Stomach (tissue), 9 donors: ENCODE results near the gene RTN4RL1. TPM values are rescaled to one million over a fixed set of nuclear protein-coding genes. Genes with fewer than 3 reads are reported as not detected.

ENCODE experiments used
- DNase-seq, 2 donors: peaks; one replicate each; pipeline versions ENCODE4 v3.0.0 to v3.0.0-alpha.2; 2013 to 2019
- H3K27ac ChIP-seq, 5 donors: fragments of 200-600 bp in 4 of 5; sonication (generic) in 4 of 5; one replicate each; pipeline ENCODE4 v1.5.1; 2013 to 2019; ENCODE audit warnings: mild to moderate bottlenecking in 1 of 5, moderate library complexity in 1 of 5
- H3K27me3 ChIP-seq, 3 donors: fragments of 200-600 bp; sonication (generic); one replicate each; pipeline ENCODE4 v1.5.1; 2017 to 2019; ENCODE audit warnings: mixed run types in 1 of 3
- H3K36me3 ChIP-seq, 4 donors: fragments of 200-600 bp; sonication (generic); 1 replicate in 3 of 4; 2 replicates in 1 of 4; pipeline ENCODE4 v1.5.1; 2016 to 2019
- H3K4me1 ChIP-seq, 4 donors: fragments of 200-600 bp; sonication (generic); one replicate each; pipeline ENCODE4 v1.5.1; 2016 to 2019
- H3K4me3 ChIP-seq, 4 donors: fragments of 200-600 bp; sonication (generic) in 3 of 4; one replicate each; pipeline ENCODE4 v1.5.1; 2016 to 2019; ENCODE audit warnings: mild to moderate bottlenecking in 1 of 4
- H3K9me3 ChIP-seq, 4 donors: fragments of 200-600 bp; sonication (generic); one replicate each; pipeline ENCODE4 v1.5.1; 2016 to 2019
- EP300 ChIP-seq: sonication (generic); formaldehyde crosslinking; IDR thresholded peaks from one replicate; pipeline ENCODE4 v1.6.1; 2017; ENCODE audit warnings: antibody characterized with exemption
- POLR2A ChIP-seq, 4 donors: fragments of 450-650 bp; IDR thresholded peaks; one replicate each; pipeline ENCODE4 v1.6.1; 2016; ENCODE audit warnings: antibody characterized with exemption in 4 of 4, control low read depth in 2 of 4, mild to moderate bottlenecking in 1 of 4, moderate library complexity in 1 of 4
- POLR2AphosphoS5 ChIP-seq, 3 donors: sonication (generic); formaldehyde crosslinking; IDR thresholded peaks; one replicate each; pipeline ENCODE4 v1.6.1; 2016; ENCODE audit warnings: antibody characterized with exemption in 3 of 3
- WGBS, 5 donors: extraction: QIAGEN DNeasy Blood & Tissue Kit in 3 of 5; methylation state at CpG; one replicate each; pipeline versions ENCODE4 v1.1.5 to v1.1.7; 2013 to 2018; 5-methylcytosine and 5-hydroxymethylcytosine counted together
- intact Hi-C: fragments of 100-400 bp; cut with DNase I; formaldehyde crosslinking; loops from one replicate; pipeline ENCODE4 v1.15.1; 2023; ENCODE audit warnings: low total_unique reads
- polyA plus RNA-seq, 3 donors: library from polyadenylated mRNA; stranded (reverse); fragments of 200-250 nt; gene quantifications; one replicate each; pipeline ENCODE4 v1.2.3, GENCODE V29; 2013
- total RNA-seq, 5 donors: library from RNA; depleted of rRNA; stranded (reverse); fragments of >200 nt; gene quantifications; one replicate each; pipeline versions ENCODE4 v1.1.0 to v1.2.3, GENCODE V29; 2014 to 2016
- TF ChIP-seq, protein P1 (sequence below), 7 experiments: fragments of 450-650 bp in 4 of 7; fragments of 200-600 bp in 3 of 7; sonication (generic) in 3 of 7; IDR thresholded peaks; one replicate each; pipeline ENCODE4 v1.5.1; 2016 to 2019; ENCODE audit warnings: antibody characterized with exemption in 7 of 7, control low read depth in 2 of 7, mild to moderate bottlenecking in 1 of 7
- donor health status: healthy with polysubstance abuse.
- donor health status: Bipolar disorder and iron deficiency.
- donor health status: healthy.

RTN4RL1 gene
- total and polyA plus RNA-seq, 8 donors: 0.50 to 0.92 (median 0.72) TPM; not detected in 4

DNA sequence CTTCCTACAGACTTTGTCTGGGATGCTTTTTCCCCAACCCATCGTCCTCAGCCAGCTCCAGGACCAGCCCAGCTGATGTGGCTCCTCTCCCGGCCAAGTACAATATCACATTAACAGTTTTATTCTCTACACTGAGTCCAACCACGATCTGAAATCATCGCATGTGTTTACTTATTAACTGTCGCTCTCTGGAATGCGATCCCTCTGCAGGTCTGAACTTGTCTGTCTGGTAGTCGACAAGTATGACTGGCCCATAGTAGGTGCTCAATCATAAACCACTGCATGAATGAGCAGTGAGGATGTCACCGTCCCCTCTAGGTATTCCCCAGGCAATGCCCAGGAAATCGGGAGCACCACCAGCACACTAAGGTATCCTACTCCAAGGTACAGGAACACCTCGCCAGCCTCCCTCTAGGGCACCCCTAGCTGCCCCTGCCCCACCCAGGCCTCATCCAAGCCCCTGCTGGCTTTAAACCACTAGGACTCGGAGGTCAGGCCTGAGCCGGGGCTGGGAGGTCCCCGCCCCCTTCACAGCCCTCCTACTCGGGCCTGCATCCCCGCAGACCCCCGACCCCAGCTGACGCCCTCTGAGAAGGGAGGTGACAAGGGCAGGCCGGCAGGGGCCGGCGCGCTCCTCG, 27.7 kb downstream of the RTN4RL1 start:
- peak in 1 of 2 donors; percentile 57 for DNase-seq

DNA sequence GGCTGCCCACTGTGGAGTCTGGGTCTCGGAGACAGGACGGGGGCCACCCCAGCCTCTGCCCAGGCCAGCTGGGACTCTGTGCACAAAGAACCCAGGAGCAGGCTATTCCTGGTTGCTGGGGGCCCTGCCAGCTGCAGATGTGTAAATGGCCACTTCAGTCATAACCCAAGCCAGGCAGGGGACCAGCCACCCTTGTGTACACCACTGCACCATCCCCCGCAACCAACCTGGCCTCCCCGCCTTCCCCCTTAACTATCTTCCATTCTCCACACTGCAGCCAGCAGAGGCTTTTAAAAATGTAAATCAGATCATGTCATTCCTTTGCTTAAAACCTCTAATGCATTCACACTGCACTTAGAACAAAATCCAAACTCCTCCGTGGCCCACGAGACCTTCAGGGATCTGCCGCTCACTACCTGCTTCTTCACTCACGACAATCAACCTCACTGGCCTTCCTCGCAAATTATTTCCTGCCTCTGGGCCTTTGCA, 28.3 kb downstream of the RTN4RL1 start:
- Histone ChIP-seq H3K27ac (peak overlapping the region in 1 of 5 donors; percentile 73), H3K27me3 (peaks cover 0 to 35% (median 7%) of the 10 kb centered on the region in 3 donors), H3K4me1 (peaks cover 38 to 52% (median 48%) of the 10 kb centered on the region in 4 donors), H3K9me3 (no peaks in the 10 kb centered on the region), H3K4me3 (no peak overlapping the region), H3K36me3 (no peaks in the 10 kb centered on the region)
- DNase-seq: no peak
- intact Hi-C loops: no loop called here
- WGBS, 5 donors: 75 to 84% (median 80%) methylated on average over 9 of the region's 9 CpGs
- TF ChIP-seq POLR2AphosphoS5 (IDR thresholded peaks at IDR 0.05) (no peak), EP300 (no peak), POLR2A (IDR thresholded peaks at IDR 0.05) (no peak)
- TF ChIP-seq, protein P1, sequence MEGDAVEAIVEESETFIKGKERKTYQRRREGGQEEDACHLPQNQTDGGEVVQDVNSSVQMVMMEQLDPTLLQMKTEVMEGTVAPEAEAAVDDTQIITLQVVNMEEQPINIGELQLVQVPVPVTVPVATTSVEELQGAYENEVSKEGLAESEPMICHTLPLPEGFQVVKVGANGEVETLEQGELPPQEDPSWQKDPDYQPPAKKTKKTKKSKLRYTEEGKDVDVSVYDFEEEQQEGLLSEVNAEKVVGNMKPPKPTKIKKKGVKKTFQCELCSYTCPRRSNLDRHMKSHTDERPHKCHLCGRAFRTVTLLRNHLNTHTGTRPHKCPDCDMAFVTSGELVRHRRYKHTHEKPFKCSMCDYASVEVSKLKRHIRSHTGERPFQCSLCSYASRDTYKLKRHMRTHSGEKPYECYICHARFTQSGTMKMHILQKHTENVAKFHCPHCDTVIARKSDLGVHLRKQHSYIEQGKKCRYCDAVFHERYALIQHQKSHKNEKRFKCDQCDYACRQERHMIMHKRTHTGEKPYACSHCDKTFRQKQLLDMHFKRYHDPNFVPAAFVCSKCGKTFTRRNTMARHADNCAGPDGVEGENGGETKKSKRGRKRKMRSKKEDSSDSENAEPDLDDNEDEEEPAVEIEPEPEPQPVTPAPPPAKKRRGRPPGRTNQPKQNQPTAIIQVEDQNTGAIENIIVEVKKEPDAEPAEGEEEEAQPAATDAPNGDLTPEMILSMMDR (IDR thresholded peaks at IDR 0.05): no peak

More for the DNA sequence above, 27.7 kb downstream of the RTN4RL1 start:
- 26 to 44% (median 32%) methylated on average over 10 to 22 of the region's 22 CpGs for WGBS, 5 donors
- Histone ChIP-seq H3K4me3 (peak overlapping the region; percentile 50 to 62 (median 58)), H3K36me3 (no peaks in the 10 kb centered on the region), H3K27me3 (peaks cover 0 to 33% (median 7%) of the 10 kb centered on the region in 3 donors), H3K4me1 (peaks cover 38 to 52% (median 48%) of the 10 kb centered on the region in 4 donors), H3K9me3 (no peaks in the 10 kb centered on the region), H3K27ac (peak overlapping the region; percentile 32 to 86 (median 73))
- TF ChIP-seq, protein P1 (IDR thresholded peaks at IDR 0.05): no peak
- TF ChIP-seq EP300 (no peak), POLR2AphosphoS5 (IDR thresholded peaks at IDR 0.05) (no peak), POLR2A (IDR thresholded peaks at IDR 0.05) (no peak)
- intact Hi-C loops: no loop called here

- Histone ChIP-seq H3K9me3 (no peaks in the 10 kb centered on the region), H3K36me3 (no peaks in the 10 kb centered on the region), H3K27ac (no peak overlapping the region), H3K4me3 (no peak overlapping the region), H3K4me1 (peaks cover 38 to 52% (median 49%) of the 10 kb centered on the region in 4 donors), H3K27me3 (peaks cover 0 to 38% (median 7%) of the 10 kb centered on the region in 3 donors)
- DNase-seq: peak in 1 of 2 donors; percentile 50
- no peak for TF ChIP-seq POLR2AphosphoS5 (IDR thresholded peaks at IDR 0.05)
- no peak for TF ChIP-seq EP300
- no peak for TF ChIP-seq POLR2A (IDR thresholded peaks at IDR 0.05)
- intact Hi-C loops: no loop called here
- whole genome bisulfite sequencing, 5 donors: 42 to 68% (median 62%) methylated on average over 13 to 14 of the region's 14 CpGs
These were observed 29.0 kb downstream of the RTN4RL1 start for GRCh38 chr17:1995907-1996799.

GRCh38 chr17:1995321-1995892, 29.7 kb downstream of the RTN4RL1 start:
- Histone ChIP-seq H3K4me1 (peaks cover 38 to 54% (median 49%) of the 10 kb centered on the region in 4 donors), H3K4me3 (no peak overlapping the region), H3K27ac (no peak overlapping the region), H3K27me3 (peaks cover 0 to 38% (median 7%) of the 10 kb centered on the region in 3 donors), H3K36me3 (no peaks in the 10 kb centered on the region), H3K9me3 (no peaks in the 10 kb centered on the region)
- no peak for TF ChIP-seq EP300
- TF ChIP-seq POLR2A (IDR thresholded peaks at IDR 0.05): no peak
- TF ChIP-seq, protein P1 (IDR thresholded peaks at IDR 0.05): no peak
- TF ChIP-seq POLR2AphosphoS5 (IDR thresholded peaks at IDR 0.05): no peak
- WGBS, 5 donors: 74 to 83% (median 78%) methylated on average over 15 to 16 of the region's 16 CpGs
- intact Hi-C loops: no loop called here
- no peak for DNase-seq
